Panc1 (cell line): ENCODE measurements around the gene BARX2.

Experiments used
- POLR2AphosphoS5 ChIP-seq: IDR thresholded peaks from 2 replicates; pipeline ENCODE4 v1.6.1; 2012; ENCODE audit warnings: mild to moderate bottlenecking, low read depth, low read length, moderate library complexity
- REST ChIP-seq, 2 experiments: IDR thresholded peaks; 2 replicates each; pipeline ENCODE4 v1.6.1; 2011 to 2012; ENCODE audit warnings: low read depth in 2 of 2, control low read depth in 1 of 2, low read length in 1 of 2, mild to moderate bottlenecking in 1 of 2, moderate library complexity in 1 of 2; ENCODE audit not compliant: insufficient read depth in 1 of 2
- SIN3A ChIP-seq: IDR thresholded peaks from 2 replicates; pipeline ENCODE4 v1.6.1; 2012; ENCODE audit warnings: low read depth, mild to moderate bottlenecking, low read length, moderate library complexity, borderline replicate concordance; ENCODE audit not compliant: insufficient read depth
- TF ChIP-seq, protein P1 (sequence below): fragments of 450-650 bp; IDR thresholded peaks from 2 replicates; pipeline ENCODE4 v1.5.1; 2017; ENCODE audit warnings: mild to moderate bottlenecking

- TF ChIP-seq POLR2AphosphoS5, result no peak
- TF ChIP-seq, protein P1, sequence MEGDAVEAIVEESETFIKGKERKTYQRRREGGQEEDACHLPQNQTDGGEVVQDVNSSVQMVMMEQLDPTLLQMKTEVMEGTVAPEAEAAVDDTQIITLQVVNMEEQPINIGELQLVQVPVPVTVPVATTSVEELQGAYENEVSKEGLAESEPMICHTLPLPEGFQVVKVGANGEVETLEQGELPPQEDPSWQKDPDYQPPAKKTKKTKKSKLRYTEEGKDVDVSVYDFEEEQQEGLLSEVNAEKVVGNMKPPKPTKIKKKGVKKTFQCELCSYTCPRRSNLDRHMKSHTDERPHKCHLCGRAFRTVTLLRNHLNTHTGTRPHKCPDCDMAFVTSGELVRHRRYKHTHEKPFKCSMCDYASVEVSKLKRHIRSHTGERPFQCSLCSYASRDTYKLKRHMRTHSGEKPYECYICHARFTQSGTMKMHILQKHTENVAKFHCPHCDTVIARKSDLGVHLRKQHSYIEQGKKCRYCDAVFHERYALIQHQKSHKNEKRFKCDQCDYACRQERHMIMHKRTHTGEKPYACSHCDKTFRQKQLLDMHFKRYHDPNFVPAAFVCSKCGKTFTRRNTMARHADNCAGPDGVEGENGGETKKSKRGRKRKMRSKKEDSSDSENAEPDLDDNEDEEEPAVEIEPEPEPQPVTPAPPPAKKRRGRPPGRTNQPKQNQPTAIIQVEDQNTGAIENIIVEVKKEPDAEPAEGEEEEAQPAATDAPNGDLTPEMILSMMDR, result no peak
- no peak for TF ChIP-seq SIN3A
- TF ChIP-seq REST (IDR thresholded peaks at IDR 0.05; ENCODE audit: insufficient read depth in 1 of 2, low read depth in 2 of 2, low read length in 1 of 2), result no peak
Measured at GRCh38 chr11:129447654-129448239, 72.1 kb downstream of the BARX2 start.
